GM12878 (cell line): Measurements from ENCODE around the gene CAPS.

ENCODE experiments used
- EGR1 ChIP-seq, 2 experiments: IDR thresholded peaks; 1 replicate in 1 of 2; 2 replicates in 1 of 2; pipeline ENCODE4 v1.6.1; 2011 to 2012; ENCODE audit warnings: low read depth in 2 of 2, low read length in 2 of 2, borderline replicate concordance in 1 of 2, mild to moderate bottlenecking in 1 of 2, moderate library complexity in 1 of 2
- JUNB ChIP-seq: IDR thresholded peaks from 2 replicates; pipeline ENCODE4 v1.6.1; 2016; ENCODE audit warnings: antibody characterized with exemption, mild to moderate bottlenecking
- KDM1A ChIP-seq: fragments of 200-600 bp; sonication (generic); IDR thresholded peaks from 2 replicates; pipeline ENCODE4 v1.6.1; 2016; ENCODE audit warnings: borderline replicate concordance
- POLR2A ChIP-seq: IDR thresholded peaks from 2 replicates; pipeline ENCODE4 v1.6.1; 2011; ENCODE audit warnings: low read depth, mild to moderate bottlenecking, low read length
- RAD21 ChIP-seq: IDR thresholded peaks from 2 replicates; pipeline ENCODE4 v1.6.1; 2011; ENCODE audit warnings: mild to moderate bottlenecking, low read depth, low read length, moderate library complexity; ENCODE audit not compliant: insufficient read depth
- SP1 ChIP-seq: IDR thresholded peaks from one replicate; pipeline ENCODE4 v1.6.1; 2011; ENCODE audit warnings: low read depth, low read length
- YY1 ChIP-seq: IDR thresholded peaks from 2 replicates; pipeline ENCODE4 v1.6.1; 2011; ENCODE audit warnings: low read depth, mild to moderate bottlenecking, low read length
- TF ChIP-seq, protein P1 (sequence below), 3 experiments: IDR thresholded peaks in 2 of 3; conservative IDR thresholded peaks in 1 of 3; 2 replicates each; pipeline ENCODE4 v1.5.1; 2011; ENCODE audit warnings: low read depth in 3 of 3, low read length in 3 of 3, mild to moderate bottlenecking in 3 of 3, control low read depth in 2 of 3, moderate library complexity in 2 of 3, inconsistent platforms in 1 of 3, mixed read lengths in 1 of 3; ENCODE audit not compliant: control insufficient read depth in 2 of 3, insufficient read depth in 1 of 3; ENCODE audit errors: extremely low read depth in 1 of 3
- TF ChIP-seq, protein P2 (sequence below): IDR thresholded peaks from 2 replicates; pipeline ENCODE4 v1.6.1; 2012; ENCODE audit warnings: mild to moderate bottlenecking, low read depth, low read length
- TF ChIP-seq, protein P3 (sequence below): IDR thresholded peaks from 2 replicates; pipeline ENCODE4 v1.6.1; 2011; ENCODE audit warnings: mild to moderate bottlenecking, low read depth, low read length, moderate library complexity; ENCODE audit not compliant: insufficient replicate concordance

- TF ChIP-seq SP1 = no peak
- no peak for TF ChIP-seq KDM1A
- TF ChIP-seq EGR1 (IDR thresholded peaks at IDR 0.05; ENCODE audit: borderline replicate concordance in 1 of 2, low read depth in 2 of 2, low read length in 2 of 2) = no peak
- TF ChIP-seq, protein P1, sequence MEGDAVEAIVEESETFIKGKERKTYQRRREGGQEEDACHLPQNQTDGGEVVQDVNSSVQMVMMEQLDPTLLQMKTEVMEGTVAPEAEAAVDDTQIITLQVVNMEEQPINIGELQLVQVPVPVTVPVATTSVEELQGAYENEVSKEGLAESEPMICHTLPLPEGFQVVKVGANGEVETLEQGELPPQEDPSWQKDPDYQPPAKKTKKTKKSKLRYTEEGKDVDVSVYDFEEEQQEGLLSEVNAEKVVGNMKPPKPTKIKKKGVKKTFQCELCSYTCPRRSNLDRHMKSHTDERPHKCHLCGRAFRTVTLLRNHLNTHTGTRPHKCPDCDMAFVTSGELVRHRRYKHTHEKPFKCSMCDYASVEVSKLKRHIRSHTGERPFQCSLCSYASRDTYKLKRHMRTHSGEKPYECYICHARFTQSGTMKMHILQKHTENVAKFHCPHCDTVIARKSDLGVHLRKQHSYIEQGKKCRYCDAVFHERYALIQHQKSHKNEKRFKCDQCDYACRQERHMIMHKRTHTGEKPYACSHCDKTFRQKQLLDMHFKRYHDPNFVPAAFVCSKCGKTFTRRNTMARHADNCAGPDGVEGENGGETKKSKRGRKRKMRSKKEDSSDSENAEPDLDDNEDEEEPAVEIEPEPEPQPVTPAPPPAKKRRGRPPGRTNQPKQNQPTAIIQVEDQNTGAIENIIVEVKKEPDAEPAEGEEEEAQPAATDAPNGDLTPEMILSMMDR (IDR thresholded peaks at IDR 0.05 in 2 of 3, conservative IDR thresholded peaks at IDR 0.05 in 1 of 3; ENCODE audit: control insufficient read depth in 2 of 3, extremely low read depth in 1 of 3, insufficient read depth in 1 of 3, low read depth in 3 of 3, low read length in 3 of 3) = no peak
- TF ChIP-seq POLR2A = no peak
- TF ChIP-seq, protein P2, sequence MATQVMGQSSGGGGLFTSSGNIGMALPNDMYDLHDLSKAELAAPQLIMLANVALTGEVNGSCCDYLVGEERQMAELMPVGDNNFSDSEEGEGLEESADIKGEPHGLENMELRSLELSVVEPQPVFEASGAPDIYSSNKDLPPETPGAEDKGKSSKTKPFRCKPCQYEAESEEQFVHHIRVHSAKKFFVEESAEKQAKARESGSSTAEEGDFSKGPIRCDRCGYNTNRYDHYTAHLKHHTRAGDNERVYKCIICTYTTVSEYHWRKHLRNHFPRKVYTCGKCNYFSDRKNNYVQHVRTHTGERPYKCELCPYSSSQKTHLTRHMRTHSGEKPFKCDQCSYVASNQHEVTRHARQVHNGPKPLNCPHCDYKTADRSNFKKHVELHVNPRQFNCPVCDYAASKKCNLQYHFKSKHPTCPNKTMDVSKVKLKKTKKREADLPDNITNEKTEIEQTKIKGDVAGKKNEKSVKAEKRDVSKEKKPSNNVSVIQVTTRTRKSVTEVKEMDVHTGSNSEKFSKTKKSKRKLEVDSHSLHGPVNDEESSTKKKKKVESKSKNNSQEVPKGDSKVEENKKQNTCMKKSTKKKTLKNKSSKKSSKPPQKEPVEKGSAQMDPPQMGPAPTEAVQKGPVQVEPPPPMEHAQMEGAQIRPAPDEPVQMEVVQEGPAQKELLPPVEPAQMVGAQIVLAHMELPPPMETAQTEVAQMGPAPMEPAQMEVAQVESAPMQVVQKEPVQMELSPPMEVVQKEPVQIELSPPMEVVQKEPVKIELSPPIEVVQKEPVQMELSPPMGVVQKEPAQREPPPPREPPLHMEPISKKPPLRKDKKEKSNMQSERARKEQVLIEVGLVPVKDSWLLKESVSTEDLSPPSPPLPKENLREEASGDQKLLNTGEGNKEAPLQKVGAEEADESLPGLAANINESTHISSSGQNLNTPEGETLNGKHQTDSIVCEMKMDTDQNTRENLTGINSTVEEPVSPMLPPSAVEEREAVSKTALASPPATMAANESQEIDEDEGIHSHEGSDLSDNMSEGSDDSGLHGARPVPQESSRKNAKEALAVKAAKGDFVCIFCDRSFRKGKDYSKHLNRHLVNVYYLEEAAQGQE = no peak
- TF ChIP-seq, protein P3, sequence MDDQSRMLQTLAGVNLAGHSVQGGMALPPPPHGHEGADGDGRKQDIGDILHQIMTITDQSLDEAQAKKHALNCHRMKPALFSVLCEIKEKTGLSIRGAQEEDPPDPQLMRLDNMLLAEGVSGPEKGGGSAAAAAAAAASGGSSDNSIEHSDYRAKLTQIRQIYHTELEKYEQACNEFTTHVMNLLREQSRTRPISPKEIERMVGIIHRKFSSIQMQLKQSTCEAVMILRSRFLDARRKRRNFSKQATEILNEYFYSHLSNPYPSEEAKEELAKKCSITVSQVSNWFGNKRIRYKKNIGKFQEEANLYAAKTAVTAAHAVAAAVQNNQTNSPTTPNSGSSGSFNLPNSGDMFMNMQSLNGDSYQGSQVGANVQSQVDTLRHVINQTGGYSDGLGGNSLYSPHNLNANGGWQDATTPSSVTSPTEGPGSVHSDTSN = no peak
- TF ChIP-seq JUNB = no peak
- no peak for TF ChIP-seq YY1
- no peak for TF ChIP-seq RAD21
Observed at GRCh38 chr19:5892772-5893275, 21.2 kb upstream of the CAPS start.
